Measurements from ENCODE around the gene SRSF3. TPM values are rescaled to one million over a fixed set of nuclear protein-coding genes. Genes with fewer than 3 reads are reported as not detected.
A peak's percentile ranks its signal among the peaks of the same experiment; 100 is the strongest.
"Not testable (repeated sequence)": the region's sequence is repeated elsewhere in the genome, so short reads cannot be mapped to it uniquely, and the experiment has no call there.

SRSF3 gene
- total RNA-seq, 1 experiment from 2014 or later = 412 TPM

- no peak for DNase-seq (ENCODE audit: low read depth)
These were observed 10.2 kb downstream of the SRSF3 start for GRCh38 chr6:36604090-36605060.

GRCh38 chr6:36605143-36605542 is 11.0 kb downstream of the SRSF3 start:
- DNase-seq (ENCODE audit: low read depth) = no peak

GRCh38 chr6:36605560-36606391 is 11.6 kb downstream of the SRSF3 start:
- no peak for DNase-seq (ENCODE audit: low read depth)

- DNase-seq (ENCODE audit: low read depth) = not testable (repeated sequence)
These were observed 13.1 kb downstream of the SRSF3 start for GRCh38 chr6:36607305-36607682.

- no peak for DNase-seq (ENCODE audit: low read depth)
These were observed 13.7 kb downstream of the SRSF3 start for GRCh38 chr6:36607683-36608386.

GRCh38 chr6:36608788-36609563 is 14.8 kb downstream of the SRSF3 start:
- DNase-seq (ENCODE audit: low read depth) = no peak

- DNase-seq (ENCODE audit: low read depth) = no peak
These were observed 15.4 kb downstream of the SRSF3 start for GRCh38 chr6:36609582-36609981.

GRCh38 chr6:36610041-36610955 is 16.1 kb downstream of the SRSF3 start:
- DNase-seq (ENCODE audit: low read depth) = no peak

GRCh38 chr6:36610956-36611336 is 16.8 kb downstream of the SRSF3 start:
- no peak for DNase-seq (ENCODE audit: low read depth)

- DNase-seq (ENCODE audit: low read depth) = not testable (repeated sequence)
These were observed 17.5 kb downstream of the SRSF3 start for GRCh38 chr6:36611679-36612078.

- DNase-seq (ENCODE audit: low read depth) = no peak
These were observed 18.0 kb downstream of the SRSF3 start for GRCh38 chr6:36612101-36612625.

GRCh38 chr6:36613200-36613995 is 19.2 kb downstream of the SRSF3 start:
- DNase-seq (ENCODE audit: low read depth) = no peak

GRCh38 chr6:36615018-36615761 is 21.0 kb downstream of the SRSF3 start:
- peak; percentile 74 for DNase-seq (ENCODE audit: low read depth)

- peak; percentile 90 for DNase-seq (ENCODE audit: low read depth)
These were observed 22.8 kb downstream of the SRSF3 start for GRCh38 chr6:36616893-36617521.

GRCh38 chr6:36618366-36619355 is 24.5 kb downstream of the SRSF3 start:
- no peak for DNase-seq (ENCODE audit: low read depth)

- DNase-seq (ENCODE audit: low read depth) = no peak
These were observed 27.3 kb downstream of the SRSF3 start for GRCh38 chr6:36621371-36621855.

Data from HT1080 (cell line).